OCI-LY7 (cell line): Measurements from ENCODE around the gene SLC10A7.

Experiments used
- EZH2phosphoT487 ChIP-seq: fragments of 200-600 bp; sonication (generic); IDR thresholded peaks from 2 replicates; pipeline ENCODE4 v1.6.1; 2018; ENCODE audit warnings: low read depth, borderline replicate concordance, mild to moderate bottlenecking, mixed run types, antibody characterized with exemption, low read length, moderate library complexity, mixed read lengths
- TF ChIP-seq, protein P1 (sequence below): fragments of 200-600 bp; sonication (generic); conservative IDR thresholded peaks from 2 replicates; pipeline ENCODE4 v1.5.1; 2014; ENCODE audit warnings: mild to moderate bottlenecking, antibody characterized with exemption, low read length, moderate library complexity, mixed read lengths

- TF ChIP-seq, protein P1, sequence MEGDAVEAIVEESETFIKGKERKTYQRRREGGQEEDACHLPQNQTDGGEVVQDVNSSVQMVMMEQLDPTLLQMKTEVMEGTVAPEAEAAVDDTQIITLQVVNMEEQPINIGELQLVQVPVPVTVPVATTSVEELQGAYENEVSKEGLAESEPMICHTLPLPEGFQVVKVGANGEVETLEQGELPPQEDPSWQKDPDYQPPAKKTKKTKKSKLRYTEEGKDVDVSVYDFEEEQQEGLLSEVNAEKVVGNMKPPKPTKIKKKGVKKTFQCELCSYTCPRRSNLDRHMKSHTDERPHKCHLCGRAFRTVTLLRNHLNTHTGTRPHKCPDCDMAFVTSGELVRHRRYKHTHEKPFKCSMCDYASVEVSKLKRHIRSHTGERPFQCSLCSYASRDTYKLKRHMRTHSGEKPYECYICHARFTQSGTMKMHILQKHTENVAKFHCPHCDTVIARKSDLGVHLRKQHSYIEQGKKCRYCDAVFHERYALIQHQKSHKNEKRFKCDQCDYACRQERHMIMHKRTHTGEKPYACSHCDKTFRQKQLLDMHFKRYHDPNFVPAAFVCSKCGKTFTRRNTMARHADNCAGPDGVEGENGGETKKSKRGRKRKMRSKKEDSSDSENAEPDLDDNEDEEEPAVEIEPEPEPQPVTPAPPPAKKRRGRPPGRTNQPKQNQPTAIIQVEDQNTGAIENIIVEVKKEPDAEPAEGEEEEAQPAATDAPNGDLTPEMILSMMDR = no peak
- no peak for TF ChIP-seq EZH2phosphoT487
These were observed 122.8 kb downstream of the SLC10A7 start for GRCh38 chr4:146398896-146399445.
